HepG2 (cell line): ENCODE measurements around the gene ANK3.

ENCODE experiments used
- DNMT1 ChIP-seq: sonication (generic); formaldehyde crosslinking; IDR thresholded peaks from 2 replicates; pipeline ENCODE4 v1.5.1; 2020; ENCODE audit warnings: mild to moderate bottlenecking, missing genetic modification reagents
- FOSL1 ChIP-seq: sonication (generic); formaldehyde crosslinking; IDR thresholded peaks from 2 replicates; pipeline ENCODE4 v1.9.0; 2021; ENCODE audit warnings: missing genetic modification reagents, borderline replicate concordance
- GABPA ChIP-seq, 2 experiments: IDR thresholded peaks; 2 replicates each; pipeline ENCODE4 v1.6.1; 2011 to 2016; ENCODE audit warnings: low read depth in 2 of 2, low read length in 1 of 2, missing biosample characterization in 1 of 2, missing genetic modification characterization in 1 of 2
- MEIS1 ChIP-seq: sonication (generic); formaldehyde crosslinking; IDR thresholded peaks from 2 replicates; pipeline ENCODE4 v1.9.0; 2021; ENCODE audit warnings: mild to moderate bottlenecking, missing genetic modification reagents, moderate library complexity, borderline replicate concordance
- RAD51 ChIP-seq: fragments of 450-650 bp; IDR thresholded peaks from 2 replicates; pipeline ENCODE4 v1.6.1; 2016; ENCODE audit warnings: borderline replicate concordance
- SIN3A ChIP-seq: IDR thresholded peaks from 2 replicates; pipeline ENCODE4 v1.6.1; 2011; ENCODE audit warnings: low read depth, mild to moderate bottlenecking, control low read depth, low read length, borderline replicate concordance
- ZNF12 ChIP-seq: sonication (generic); formaldehyde crosslinking; IDR thresholded peaks from 2 replicates; pipeline ENCODE4 v1.5.0; 2020; ENCODE audit warnings: missing genetic modification reagents
- ZNF230 ChIP-seq: sonication (generic); formaldehyde crosslinking; IDR thresholded peaks from 2 replicates; pipeline ENCODE4 v1.4.0; 2020; ENCODE audit warnings: mild to moderate bottlenecking, missing genetic modification reagents
- ZNF274 ChIP-seq: sonication (generic); formaldehyde crosslinking; IDR thresholded peaks from 2 replicates; pipeline ENCODE4 v1.5.1; 2020; ENCODE audit warnings: mild to moderate bottlenecking, missing genetic modification reagents
- ZNF510 ChIP-seq: sonication (generic); formaldehyde crosslinking; IDR thresholded peaks from 2 replicates; pipeline ENCODE4 v1.4.0; 2020; ENCODE audit warnings: low read depth, mild to moderate bottlenecking, missing genetic modification reagents
- TF ChIP-seq, protein P1 (sequence below), 2 experiments: sonication (generic) in 1 of 2; formaldehyde crosslinking in 1 of 2; IDR thresholded peaks; 2 replicates each; pipeline versions ENCODE4 v1.5.1 to v1.6.1; 2011 to 2020; ENCODE audit warnings: borderline replicate concordance in 1 of 2, low read depth in 1 of 2, low read length in 1 of 2, mild to moderate bottlenecking in 1 of 2, missing genetic modification reagents in 1 of 2, moderate library complexity in 1 of 2
- TF ChIP-seq, protein P2 (sequence below): sonication (generic); formaldehyde crosslinking; IDR thresholded peaks from 2 replicates; pipeline ENCODE4 v1.5.0; 2020; ENCODE audit warnings: mild to moderate bottlenecking, missing genetic modification reagents, moderate library complexity
- TF ChIP-seq, protein P3 (sequence below): sonication (generic); formaldehyde crosslinking; IDR thresholded peaks from 2 replicates; pipeline ENCODE4 v1.8.1; 2023; ENCODE audit warnings: missing genetic modification reagents, inconsistent platforms, borderline replicate concordance

- no peak for TF ChIP-seq SIN3A
- TF ChIP-seq, protein P1, sequence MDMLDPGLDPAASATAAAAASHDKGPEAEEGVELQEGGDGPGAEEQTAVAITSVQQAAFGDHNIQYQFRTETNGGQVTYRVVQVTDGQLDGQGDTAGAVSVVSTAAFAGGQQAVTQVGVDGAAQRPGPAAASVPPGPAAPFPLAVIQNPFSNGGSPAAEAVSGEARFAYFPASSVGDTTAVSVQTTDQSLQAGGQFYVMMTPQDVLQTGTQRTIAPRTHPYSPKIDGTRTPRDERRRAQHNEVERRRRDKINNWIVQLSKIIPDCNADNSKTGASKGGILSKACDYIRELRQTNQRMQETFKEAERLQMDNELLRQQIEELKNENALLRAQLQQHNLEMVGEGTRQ (IDR thresholded peaks at IDR 0.05; ENCODE audit: low read depth, low read length), result no peak
- TF ChIP-seq, protein P1 (CRISPR knock-in tag; IDR thresholded peaks at IDR 0.05; ENCODE audit: borderline replicate concordance), result no peak
- TF ChIP-seq, protein P2, sequence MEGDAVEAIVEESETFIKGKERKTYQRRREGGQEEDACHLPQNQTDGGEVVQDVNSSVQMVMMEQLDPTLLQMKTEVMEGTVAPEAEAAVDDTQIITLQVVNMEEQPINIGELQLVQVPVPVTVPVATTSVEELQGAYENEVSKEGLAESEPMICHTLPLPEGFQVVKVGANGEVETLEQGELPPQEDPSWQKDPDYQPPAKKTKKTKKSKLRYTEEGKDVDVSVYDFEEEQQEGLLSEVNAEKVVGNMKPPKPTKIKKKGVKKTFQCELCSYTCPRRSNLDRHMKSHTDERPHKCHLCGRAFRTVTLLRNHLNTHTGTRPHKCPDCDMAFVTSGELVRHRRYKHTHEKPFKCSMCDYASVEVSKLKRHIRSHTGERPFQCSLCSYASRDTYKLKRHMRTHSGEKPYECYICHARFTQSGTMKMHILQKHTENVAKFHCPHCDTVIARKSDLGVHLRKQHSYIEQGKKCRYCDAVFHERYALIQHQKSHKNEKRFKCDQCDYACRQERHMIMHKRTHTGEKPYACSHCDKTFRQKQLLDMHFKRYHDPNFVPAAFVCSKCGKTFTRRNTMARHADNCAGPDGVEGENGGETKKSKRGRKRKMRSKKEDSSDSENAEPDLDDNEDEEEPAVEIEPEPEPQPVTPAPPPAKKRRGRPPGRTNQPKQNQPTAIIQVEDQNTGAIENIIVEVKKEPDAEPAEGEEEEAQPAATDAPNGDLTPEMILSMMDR, result no peak
- TF ChIP-seq MEIS1 (CRISPR knock-in tag), result no peak
- TF ChIP-seq ZNF230 (CRISPR knock-in tag), result no peak
- TF ChIP-seq FOSL1, result no peak
- TF ChIP-seq ZNF274 (CRISPR knock-in tag), result no peak
- TF ChIP-seq DNMT1 (CRISPR knock-in tag), result no peak
- TF ChIP-seq RAD51, result no peak
- no peak for TF ChIP-seq ZNF510
- TF ChIP-seq ZNF12 (CRISPR knock-in tag), result no peak
- TF ChIP-seq, protein P3, sequence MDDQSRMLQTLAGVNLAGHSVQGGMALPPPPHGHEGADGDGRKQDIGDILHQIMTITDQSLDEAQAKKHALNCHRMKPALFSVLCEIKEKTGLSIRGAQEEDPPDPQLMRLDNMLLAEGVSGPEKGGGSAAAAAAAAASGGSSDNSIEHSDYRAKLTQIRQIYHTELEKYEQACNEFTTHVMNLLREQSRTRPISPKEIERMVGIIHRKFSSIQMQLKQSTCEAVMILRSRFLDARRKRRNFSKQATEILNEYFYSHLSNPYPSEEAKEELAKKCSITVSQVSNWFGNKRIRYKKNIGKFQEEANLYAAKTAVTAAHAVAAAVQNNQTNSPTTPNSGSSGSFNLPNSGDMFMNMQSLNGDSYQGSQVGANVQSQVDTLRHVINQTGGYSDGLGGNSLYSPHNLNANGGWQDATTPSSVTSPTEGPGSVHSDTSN (CRISPR knock-in tag), result no peak
- TF ChIP-seq GABPA (IDR thresholded peaks at IDR 0.05; ENCODE audit: low read depth, low read length), result no peak
- TF ChIP-seq GABPA (CRISPR knock-in tag; IDR thresholded peaks at IDR 0.05; ENCODE audit: low read depth), result no peak
Measured at GRCh38 chr10:60148266-60148840, 241.3 kb downstream of the ANK3 start.
